ENCODE results near the gene LMF1. TPM values are rescaled to one million over a fixed set of nuclear protein-coding genes. Genes with fewer than 3 reads are reported as not detected.

Gene LMF1
- total RNA-seq, 1 donor = 35.8 TPM

GRCh38 chr16:901715-902601, 68.8 kb downstream of the LMF1 start:
- H3K36me3 ChIP-seq (ENCODE audit: insufficient read depth, low read length) = no peaks in the 10 kb centered on the region
- no peaks in the 10 kb centered on the region for H3K9me3 ChIP-seq (ENCODE audit: low read depth, low read length)
- no peak overlapping the region for H3K27ac ChIP-seq (ENCODE audit: low read depth, low read length)
- no peak overlapping the region for H2AFZ ChIP-seq (ENCODE audit: low read length)
- H3K4me3 ChIP-seq (ENCODE audit: insufficient read depth, low read length) = no peak overlapping the region
- DNase-seq (ENCODE audit: insufficient read length, low spot score, missing footprints) = no peak
- no peaks in the 10 kb centered on the region for H3K79me2 ChIP-seq (ENCODE audit: insufficient read depth, low read length)
- H3K27me3 ChIP-seq (ENCODE audit: insufficient read depth, low read length) = no peaks in the 10 kb centered on the region
- no peak for TF ChIP-seq CTCF (IDR thresholded peaks at IDR 0.05; ENCODE audit: extremely low read depth, low read depth, low read length)
- no peaks in the 10 kb centered on the region for H4K20me1 ChIP-seq (ENCODE audit: insufficient read depth, low read length)
- no peak overlapping the region for H3K4me2 ChIP-seq (ENCODE audit: insufficient read depth, low read length)
- H3K4me1 ChIP-seq (ENCODE audit: insufficient read depth, low read length) = no peaks in the 10 kb centered on the region

GRCh38 chr16:901149-901548, 69.6 kb downstream of the LMF1 start:
- Histone ChIP-seq H3K27ac (ENCODE audit: low read depth, low read length) (no peak overlapping the region), H2AFZ (ENCODE audit: low read length) (no peak overlapping the region), H3K4me1 (ENCODE audit: insufficient read depth, low read length) (no peaks in the 10 kb centered on the region), H3K4me2 (ENCODE audit: insufficient read depth, low read length) (no peak overlapping the region), H3K9me3 (ENCODE audit: low read depth, low read length) (no peaks in the 10 kb centered on the region), H3K36me3 (ENCODE audit: insufficient read depth, low read length) (no peaks in the 10 kb centered on the region), H3K4me3 (ENCODE audit: insufficient read depth, low read length) (no peak overlapping the region), H3K27me3 (ENCODE audit: insufficient read depth, low read length) (no peaks in the 10 kb centered on the region), H3K79me2 (ENCODE audit: insufficient read depth, low read length) (no peaks in the 10 kb centered on the region), H4K20me1 (ENCODE audit: insufficient read depth, low read length) (no peaks in the 10 kb centered on the region)
- DNase-seq (ENCODE audit: insufficient read length, low spot score, missing footprints) = no peak
- TF ChIP-seq CTCF (IDR thresholded peaks at IDR 0.05; ENCODE audit: extremely low read depth, low read depth, low read length) = no peak

- no peaks in the 10 kb centered on the region for H3K9me3 ChIP-seq (ENCODE audit: low read depth, low read length)
- H3K4me3 ChIP-seq (ENCODE audit: insufficient read depth, low read length) = no peak overlapping the region
- no peaks in the 10 kb centered on the region for H3K4me1 ChIP-seq (ENCODE audit: insufficient read depth, low read length)
- DNase-seq (ENCODE audit: insufficient read length, low spot score, missing footprints) = no peak
- no peaks in the 10 kb centered on the region for H3K79me2 ChIP-seq (ENCODE audit: insufficient read depth, low read length)
- no peaks in the 10 kb centered on the region for H3K27me3 ChIP-seq (ENCODE audit: insufficient read depth, low read length)
- H3K27ac ChIP-seq (ENCODE audit: low read depth, low read length) = no peak overlapping the region
- H2AFZ ChIP-seq (ENCODE audit: low read length) = no peak overlapping the region
- H4K20me1 ChIP-seq (ENCODE audit: insufficient read depth, low read length) = no peaks in the 10 kb centered on the region
- no peaks in the 10 kb centered on the region for H3K36me3 ChIP-seq (ENCODE audit: insufficient read depth, low read length)
- no peak overlapping the region for H3K4me2 ChIP-seq (ENCODE audit: insufficient read depth, low read length)
- no peak for TF ChIP-seq CTCF (IDR thresholded peaks at IDR 0.05; ENCODE audit: extremely low read depth, low read depth, low read length)
Measured at GRCh38 chr16:900211-900610, 70.6 kb downstream of the LMF1 start.

GRCh38 chr16:899683-900060, 71.1 kb downstream of the LMF1 start:
- Histone ChIP-seq H4K20me1 (ENCODE audit: insufficient read depth, low read length) (no peaks in the 10 kb centered on the region), H3K9me3 (ENCODE audit: low read depth, low read length) (no peaks in the 10 kb centered on the region), H2AFZ (ENCODE audit: low read length) (no peak overlapping the region), H3K4me3 (ENCODE audit: insufficient read depth, low read length) (no peak overlapping the region), H3K4me2 (ENCODE audit: insufficient read depth, low read length) (no peak overlapping the region), H3K27me3 (ENCODE audit: insufficient read depth, low read length) (no peaks in the 10 kb centered on the region), H3K36me3 (ENCODE audit: insufficient read depth, low read length) (no peaks in the 10 kb centered on the region), H3K79me2 (ENCODE audit: insufficient read depth, low read length) (no peaks in the 10 kb centered on the region), H3K4me1 (ENCODE audit: insufficient read depth, low read length) (no peaks in the 10 kb centered on the region), H3K27ac (ENCODE audit: low read depth, low read length) (no peak overlapping the region)
- TF ChIP-seq CTCF (IDR thresholded peaks at IDR 0.05; ENCODE audit: extremely low read depth, low read depth, low read length) = no peak
- no peak for DNase-seq (ENCODE audit: insufficient read length, low spot score, missing footprints)

Measured in osteoblast (primary cell).